Sigmoid colon (tissue), 4 donors: ENCODE data around the gene SEC14L3.

Experiments
- EP300 ChIP-seq, 4 donors: sonication (generic); formaldehyde crosslinking; IDR thresholded peaks; one replicate each; pipeline ENCODE4 v1.6.1; 2017; ENCODE audit warnings: antibody characterized with exemption in 4 of 4
- POLR2A ChIP-seq, 2 donors: fragments of 450-650 bp; IDR thresholded peaks; one replicate each; pipeline ENCODE4 v1.6.1; 2016; ENCODE audit warnings: antibody characterized with exemption in 2 of 2, mild to moderate bottlenecking in 2 of 2, moderate library complexity in 2 of 2
- TF ChIP-seq, protein P1 (sequence below), 4 experiments: fragments of 450-650 bp in 3 of 4; fragments of 200-600 bp in 1 of 4; IDR thresholded peaks; one replicate each; pipeline ENCODE4 v1.5.1; 2016 to 2019; ENCODE audit warnings: antibody characterized with exemption in 4 of 4, mild to moderate bottlenecking in 3 of 4, moderate library complexity in 2 of 4

DNA sequence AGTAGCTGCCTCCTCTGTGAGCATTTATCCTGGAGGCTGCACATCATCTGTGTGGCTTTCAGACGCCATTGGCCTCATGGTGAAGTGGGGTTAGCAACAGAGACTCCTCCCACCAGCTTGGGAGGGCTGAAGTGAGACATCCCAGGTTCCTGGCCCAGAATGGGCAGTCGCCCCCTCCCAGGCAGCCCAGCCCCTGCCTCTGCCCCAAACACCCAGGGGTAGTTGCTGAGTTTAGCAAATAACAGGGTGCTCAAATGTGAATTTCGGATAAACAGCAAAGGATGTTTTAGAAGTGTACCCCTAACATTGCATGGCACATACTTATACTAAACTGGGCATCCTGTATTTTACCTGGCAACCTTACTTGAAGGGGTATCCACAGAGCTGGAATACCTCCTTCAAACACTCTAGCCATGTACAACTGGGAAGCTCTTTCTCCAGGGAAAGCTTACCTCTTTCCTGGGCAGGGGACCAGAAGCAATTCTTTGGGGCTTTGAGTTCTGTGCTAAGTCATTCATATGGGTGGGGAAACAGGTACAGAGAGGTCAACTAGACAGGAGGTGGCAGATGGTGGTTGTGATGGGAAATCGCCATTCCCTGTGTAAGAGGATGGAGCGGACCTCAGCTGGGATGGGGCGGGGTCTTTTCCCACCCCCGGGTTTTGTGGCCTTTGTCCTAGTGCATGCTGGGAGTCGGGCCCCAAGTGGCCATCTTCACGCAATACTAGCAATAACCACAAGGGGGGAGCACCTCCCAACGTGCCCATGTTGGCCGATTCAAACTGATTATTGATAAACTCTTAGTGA is 27.0 kb downstream of the SEC14L3 start:
- TF ChIP-seq, protein P1, sequence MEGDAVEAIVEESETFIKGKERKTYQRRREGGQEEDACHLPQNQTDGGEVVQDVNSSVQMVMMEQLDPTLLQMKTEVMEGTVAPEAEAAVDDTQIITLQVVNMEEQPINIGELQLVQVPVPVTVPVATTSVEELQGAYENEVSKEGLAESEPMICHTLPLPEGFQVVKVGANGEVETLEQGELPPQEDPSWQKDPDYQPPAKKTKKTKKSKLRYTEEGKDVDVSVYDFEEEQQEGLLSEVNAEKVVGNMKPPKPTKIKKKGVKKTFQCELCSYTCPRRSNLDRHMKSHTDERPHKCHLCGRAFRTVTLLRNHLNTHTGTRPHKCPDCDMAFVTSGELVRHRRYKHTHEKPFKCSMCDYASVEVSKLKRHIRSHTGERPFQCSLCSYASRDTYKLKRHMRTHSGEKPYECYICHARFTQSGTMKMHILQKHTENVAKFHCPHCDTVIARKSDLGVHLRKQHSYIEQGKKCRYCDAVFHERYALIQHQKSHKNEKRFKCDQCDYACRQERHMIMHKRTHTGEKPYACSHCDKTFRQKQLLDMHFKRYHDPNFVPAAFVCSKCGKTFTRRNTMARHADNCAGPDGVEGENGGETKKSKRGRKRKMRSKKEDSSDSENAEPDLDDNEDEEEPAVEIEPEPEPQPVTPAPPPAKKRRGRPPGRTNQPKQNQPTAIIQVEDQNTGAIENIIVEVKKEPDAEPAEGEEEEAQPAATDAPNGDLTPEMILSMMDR (IDR thresholded peaks at IDR 0.05): peak in 2 of 4 experiments; percentile 39 to 60
- TF ChIP-seq POLR2A (IDR thresholded peaks at IDR 0.05): no peak
- no peak for TF ChIP-seq EP300 (IDR thresholded peaks at IDR 0.05)
